CD4-positive, alpha-beta T cell (primary cell): ENCODE results near the gene RPTOR. TPM values are rescaled to one million over a fixed set of nuclear protein-coding genes. Genes with fewer than 3 reads are reported as not detected.

ENCODE experiments used
- ATAC-seq: fragments of 200-7000 bp; cut with Tn5 transposase; one replicate; pipeline ENCODE4 v1.10.0; 2022; ENCODE audit warnings: mild to moderate bottlenecking; ENCODE audit not compliant: poor library complexity
- CTCF ChIA-PET: fragments of 350-600 bp; sonication (Branson Sonifier 250); formaldehyde crosslinking; loops from one replicate; lab custom pipeline; 2021; ENCODE audit warnings: antibody characterized with exemption, inconsistent platforms; lab: Charles Lee
- POLR2A ChIA-PET: fragments of 350-600 bp; sonication (Branson Sonifier 250); formaldehyde crosslinking; loops from one replicate; lab custom pipeline; 2021; ENCODE audit warnings: antibody characterized with exemption, inconsistent platforms; lab: Charles Lee
- DNase-seq, 14 experiments: peaks; one replicate each; pipeline ENCODE4 v3.0.0-alpha.2; 2013 to 2020; ENCODE audit warnings: mixed read lengths in 2 of 14
- H3K27ac ChIP-seq, 2 donors: one replicate each; pipeline versions ENCODE4 v1.5.1 to v1.7.0; 2013; ENCODE audit warnings: low read length in 2 of 2, low read depth in 1 of 2, mild to moderate bottlenecking in 1 of 2
- H3K27me3 ChIP-seq, 2 experiments: 1 replicate in 1 of 2; 2 replicates in 1 of 2; pipeline versions ENCODE4 v1.6.1 to v1.7.0; 2013; ENCODE audit warnings: low read length in 2 of 2, control low read depth in 1 of 2, mild to moderate bottlenecking in 1 of 2, moderate library complexity in 1 of 2; ENCODE audit not compliant: insufficient read depth in 2 of 2, control insufficient read depth in 1 of 2
- H3K36me3 ChIP-seq: one replicate; pipeline ENCODE4 v1.6.1; 2013; ENCODE audit warnings: low read length, control low read depth; ENCODE audit not compliant: insufficient read depth
- H3K4me1 ChIP-seq: one replicate; pipeline ENCODE4 v1.6.1; 2013; ENCODE audit warnings: low read length, control low read depth; ENCODE audit not compliant: insufficient read depth
- H3K4me3 ChIP-seq: one replicate; pipeline ENCODE4 v1.5.1; 2013; ENCODE audit warnings: mild to moderate bottlenecking, low read length, moderate library complexity
- H3K9me3 ChIP-seq, 2 experiments: 1 replicate in 1 of 2; 2 replicates in 1 of 2; pipeline versions ENCODE4 v1.6.1 to v1.7.0; 2013; ENCODE audit warnings: low read length in 2 of 2, mild to moderate bottlenecking in 2 of 2, control low read depth in 1 of 2, moderate library complexity in 1 of 2; ENCODE audit not compliant: control insufficient read depth in 1 of 2, insufficient read depth in 1 of 2
- H3K27ac Mint-ChIP-seq: one replicate; pipeline ENCODE4 v1.8.0; 2020; ENCODE audit warnings: mixed read lengths
- H3K27me3 Mint-ChIP-seq: one replicate; pipeline ENCODE4 v1.8.0; 2021; ENCODE audit warnings: mixed read lengths
- H3K36me3 Mint-ChIP-seq: one replicate; pipeline ENCODE4 v1.8.0; 2021; ENCODE audit warnings: low read depth, mixed read lengths
- H3K4me1 Mint-ChIP-seq: one replicate; pipeline ENCODE4 v1.8.0; 2021; ENCODE audit warnings: low read depth, mixed read lengths
- H3K4me3 Mint-ChIP-seq: one replicate; pipeline ENCODE4 v1.8.0; 2020; ENCODE audit warnings: mild to moderate bottlenecking, mixed read lengths
- H3K9me3 Mint-ChIP-seq: one replicate; pipeline ENCODE4 v1.8.0; 2020; ENCODE audit warnings: mixed read lengths
- intact Hi-C, 2 experiments: fragments of 100-400 bp; cut with DNase I in 1 of 2; cut with micrococcal nuclease in 1 of 2; formaldehyde crosslinking; loops; one replicate each; pipeline versions ENCODE4 v1.15.1 to v1.9.0; 2023 to 2025; cut with DNase I, micrococcal nuclease
- total RNA-seq, 174 experiments: library from RNA in 2 of 174; stranded (reverse) in 2 of 174; gene quantifications; one replicate each; pipeline ENCODE4 v1.2.3 and lab custom pipeline; 2021 to 2026
- TF ChIP-seq, protein P1 (sequence below): fragments of 200-600 bp; IDR thresholded peaks from one replicate; pipeline ENCODE4 v1.8.0; 2022; ENCODE audit warnings: antibody characterized with exemption, mild to moderate bottlenecking

The RPTOR gene
- total RNA-seq, 2 experiments from 2014 or later, result 45.0 to 47.1 TPM

DNA sequence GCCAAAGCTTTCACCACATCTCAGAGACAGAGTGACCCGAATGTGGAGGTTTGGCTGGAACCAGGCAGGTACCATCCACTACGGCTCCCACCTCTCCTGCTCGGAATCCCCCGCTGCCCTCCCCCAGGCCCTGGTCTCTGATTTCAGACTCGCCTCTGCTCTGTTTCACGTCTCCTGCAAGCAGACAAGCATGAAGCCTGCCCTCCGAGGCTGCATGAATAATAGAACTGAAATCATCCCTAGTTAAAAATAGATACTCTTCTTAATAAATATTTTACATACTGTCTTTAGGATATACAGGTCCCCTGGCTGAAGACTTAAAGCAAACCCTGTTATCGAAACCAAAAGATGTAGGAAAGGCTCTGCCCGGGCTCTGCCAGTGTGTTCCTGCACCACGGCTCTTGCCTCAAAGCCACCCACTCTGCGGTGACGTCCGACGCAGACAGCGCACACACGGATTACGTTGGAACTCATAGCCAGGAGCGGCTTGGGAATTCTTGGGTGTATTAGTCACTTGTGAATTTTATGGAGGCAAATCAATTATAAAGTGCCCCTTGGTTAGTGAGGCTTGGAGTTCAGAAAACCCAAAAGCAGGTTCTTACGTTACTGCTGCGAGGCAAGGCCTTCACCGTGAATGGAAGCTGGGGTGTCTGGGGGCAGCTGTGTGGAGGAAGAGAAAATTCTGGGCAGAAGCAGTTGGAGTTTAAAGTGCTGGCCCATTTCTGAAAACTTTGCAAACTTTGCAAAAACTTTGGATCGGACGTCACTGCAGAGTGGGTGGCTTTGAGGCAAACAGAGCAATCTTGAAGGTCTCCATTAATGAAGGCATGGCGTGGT lies 42.7 kb upstream of the RPTOR start:
- H3K36me3 Mint-ChIP-seq, result no peaks in the 10 kb centered on the region

DNA sequence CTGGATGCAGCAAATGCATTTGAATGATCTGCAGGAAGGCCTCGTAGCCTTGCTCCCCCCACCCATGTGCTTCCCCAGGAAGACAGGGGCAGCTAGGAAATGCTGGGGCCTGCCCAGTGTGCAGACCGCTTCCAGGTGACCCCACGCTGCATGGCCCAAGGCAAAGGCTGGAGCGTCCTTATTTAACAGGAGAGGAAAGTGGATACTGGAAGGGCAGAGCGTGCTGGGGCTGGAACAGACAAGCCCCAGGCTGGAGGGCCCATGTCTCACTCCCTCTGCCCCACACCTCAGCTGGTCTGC lies 42.1 kb upstream of the RPTOR start:
- CTCF ChIA-PET, result no interaction called here
- Mint-ChIP-seq H3K27ac (no peak overlapping the region), H3K4me3 (no peak overlapping the region), H3K27me3 (peaks cover 10% of the 10 kb centered on the region), H3K36me3 (no peaks in the 10 kb centered on the region), H3K9me3 (no peaks in the 10 kb centered on the region), H3K4me1 (peaks cover 4% of the 10 kb centered on the region)
- Histone ChIP-seq H3K4me3 (no peak overlapping the region), H3K27me3 (peaks cover 2 to 18% of the 10 kb centered on the region in 2 experiments), H3K9me3 (no peaks in the 10 kb centered on the region), H3K36me3 (no peaks in the 10 kb centered on the region), H3K27ac (no peak overlapping the region), H3K4me1 (peaks cover 1% of the 10 kb centered on the region)
- DNase-seq (no peak), ATAC-seq (no peak)
- intact Hi-C loops, result no loop called here
- TF ChIP-seq, protein P1, sequence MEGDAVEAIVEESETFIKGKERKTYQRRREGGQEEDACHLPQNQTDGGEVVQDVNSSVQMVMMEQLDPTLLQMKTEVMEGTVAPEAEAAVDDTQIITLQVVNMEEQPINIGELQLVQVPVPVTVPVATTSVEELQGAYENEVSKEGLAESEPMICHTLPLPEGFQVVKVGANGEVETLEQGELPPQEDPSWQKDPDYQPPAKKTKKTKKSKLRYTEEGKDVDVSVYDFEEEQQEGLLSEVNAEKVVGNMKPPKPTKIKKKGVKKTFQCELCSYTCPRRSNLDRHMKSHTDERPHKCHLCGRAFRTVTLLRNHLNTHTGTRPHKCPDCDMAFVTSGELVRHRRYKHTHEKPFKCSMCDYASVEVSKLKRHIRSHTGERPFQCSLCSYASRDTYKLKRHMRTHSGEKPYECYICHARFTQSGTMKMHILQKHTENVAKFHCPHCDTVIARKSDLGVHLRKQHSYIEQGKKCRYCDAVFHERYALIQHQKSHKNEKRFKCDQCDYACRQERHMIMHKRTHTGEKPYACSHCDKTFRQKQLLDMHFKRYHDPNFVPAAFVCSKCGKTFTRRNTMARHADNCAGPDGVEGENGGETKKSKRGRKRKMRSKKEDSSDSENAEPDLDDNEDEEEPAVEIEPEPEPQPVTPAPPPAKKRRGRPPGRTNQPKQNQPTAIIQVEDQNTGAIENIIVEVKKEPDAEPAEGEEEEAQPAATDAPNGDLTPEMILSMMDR, result no peak
- POLR2A ChIA-PET, result interaction anchor here (0.6 kb wide), 1 partner anchor 435 kb away, joined by 3 read pairs; no protein-coding TSS in a partner anchor

More for the DNA sequence above, 42.7 kb upstream of the RPTOR start:
- no peaks in the 10 kb centered on the region for H3K36me3 ChIP-seq
- peaks cover 2 to 18% of the 10 kb centered on the region in 2 experiments for H3K27me3 ChIP-seq
- H3K27me3 Mint-ChIP-seq, result peaks cover 11% of the 10 kb centered on the region
- no peaks in the 10 kb centered on the region for H3K9me3 Mint-ChIP-seq
- TF ChIP-seq, protein P1, result no peak
- POLR2A ChIA-PET, result interaction anchor here (0.6 kb wide), 1 partner anchor 436 kb away, joined by 3 read pairs; no protein-coding TSS in a partner anchor
- no peak overlapping the region for H3K4me3 ChIP-seq
- no peak for DNase-seq
- H3K4me1 ChIP-seq, result peaks cover 7% of the 10 kb centered on the region
- ATAC-seq, result no peak
- H3K4me3 Mint-ChIP-seq, result no peak overlapping the region
- no peak overlapping the region for H3K27ac ChIP-seq
- CTCF ChIA-PET, result no interaction called here
- intact Hi-C loops, result no loop called here
- H3K27ac Mint-ChIP-seq, result no peak overlapping the region
- H3K9me3 ChIP-seq, result no peaks in the 10 kb centered on the region
- H3K4me1 Mint-ChIP-seq, result peaks cover 9% of the 10 kb centered on the region

DNA sequence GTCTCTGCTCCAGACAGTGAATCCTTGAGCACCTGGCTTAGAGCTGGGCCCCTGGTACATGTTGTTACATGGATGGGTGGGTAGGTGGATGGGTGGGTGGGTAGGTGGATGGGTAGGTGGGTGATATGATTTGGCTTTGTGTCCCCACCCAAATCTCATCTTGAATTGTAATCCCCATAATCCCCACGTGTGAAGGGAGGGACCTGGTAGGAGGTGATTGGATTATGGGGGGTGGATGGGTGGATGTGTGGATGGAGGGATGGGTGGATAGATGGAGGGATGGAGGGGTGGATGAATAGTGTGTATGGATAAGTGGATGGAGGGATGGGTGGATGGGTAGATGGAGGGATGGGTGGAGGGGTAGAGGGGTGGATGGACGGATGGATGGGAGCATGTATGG lies 41.6 kb upstream of the RPTOR start:
- intact Hi-C loops, result no loop called here
- Mint-ChIP-seq H3K4me3 (no peak overlapping the region), H3K27me3 (peaks cover 5% of the 10 kb centered on the region), H3K36me3 (no peaks in the 10 kb centered on the region), H3K27ac (no peak overlapping the region), H3K4me1 (no peaks in the 10 kb centered on the region), H3K9me3 (no peaks in the 10 kb centered on the region)
- H3K27ac ChIP-seq, result no peak overlapping the region
- TF ChIP-seq, protein P1, result no peak
- no peaks in the 10 kb centered on the region for H3K9me3 ChIP-seq
- H3K4me1 ChIP-seq, result no peaks in the 10 kb centered on the region
- CTCF ChIA-PET, result no interaction called here
- no peak for ATAC-seq
- peaks cover 2 to 18% of the 10 kb centered on the region in 2 experiments for H3K27me3 ChIP-seq
- no peak overlapping the region for H3K4me3 ChIP-seq
- POLR2A ChIA-PET, result interaction anchor here (0.6 kb wide), 1 partner anchor 434 kb away, joined by 3 read pairs; no protein-coding TSS in a partner anchor
- DNase-seq, result no peak
- no peaks in the 10 kb centered on the region for H3K36me3 ChIP-seq
